GM04504 (cell line): ENCODE data around the gene TSACC.

Experiments
- DNase-seq: peaks from one replicate; pipeline ENCODE4 v3.0.0-alpha.2; 2012; ENCODE audit warnings: low read depth

Gene TSACC

GRCh38 chr1:156394835-156395461 is 56.6 kb downstream of the TSACC start:
- no peak for DNase-seq
